H9 (cell line): ENCODE measurements around the gene ZAR1. TPM values are rescaled to one million over a fixed set of nuclear protein-coding genes. Genes with fewer than 3 reads are reported as not detected.
"Not testable (repeated sequence)": the region's sequence is repeated elsewhere in the genome, so short reads cannot be mapped to it uniquely, and the experiment has no call there.

ENCODE experiments used
- DNase-seq: peaks from one replicate; pipeline ENCODE4 v3.0.0-alpha.2; 2017
- H2AFZ ChIP-seq: one replicate; pipeline ENCODE4 v1.6.1; 2013; ENCODE audit warnings: mild to moderate bottlenecking, low read length, control low read depth, moderate library complexity
- H2AK5ac ChIP-seq: 2 replicates; pipeline ENCODE4 v1.6.1; 2013; ENCODE audit warnings: low read length, control low read depth, mixed read lengths; ENCODE audit not compliant: insufficient read length
- H2BK120ac ChIP-seq: one replicate; pipeline ENCODE4 v1.6.1; 2013; ENCODE audit warnings: low read depth, mild to moderate bottlenecking, low read length, control low read depth, inconsistent platforms; ENCODE audit not compliant: poor library complexity, severe bottlenecking
- H2BK12ac ChIP-seq: 2 replicates; pipeline ENCODE4 v1.6.1; 2013; ENCODE audit warnings: low read length, control low read depth, mixed read lengths, low read depth; ENCODE audit not compliant: insufficient read length
- H2BK15ac ChIP-seq: 2 replicates; pipeline ENCODE4 v1.6.1; 2013; ENCODE audit warnings: low read depth, low read length, control low read depth
- H2BK20ac ChIP-seq: one replicate; pipeline ENCODE4 v1.6.1; 2013; ENCODE audit warnings: low read depth, mild to moderate bottlenecking, low read length, control low read depth, inconsistent platforms; ENCODE audit not compliant: poor library complexity, severe bottlenecking
- H2BK5ac ChIP-seq: 2 replicates; pipeline ENCODE4 v1.6.1; 2013; ENCODE audit warnings: low read length, control low read depth, mixed read lengths; ENCODE audit not compliant: insufficient read length
- H3K14ac ChIP-seq: 2 replicates; pipeline ENCODE4 v1.6.1; 2013; ENCODE audit warnings: low read length, control low read depth; ENCODE audit not compliant: insufficient read depth
- H3K18ac ChIP-seq: 2 replicates; pipeline ENCODE4 v1.6.1; 2013; ENCODE audit warnings: low read depth, mild to moderate bottlenecking, mixed read lengths, low read length, control low read depth; ENCODE audit not compliant: insufficient read length
- H3K23ac ChIP-seq: 2 replicates; pipeline ENCODE4 v1.6.1; 2013; ENCODE audit warnings: low read length, control low read depth, mixed read lengths, low read depth; ENCODE audit not compliant: insufficient read length
- H3K23me2 ChIP-seq: 2 replicates; pipeline ENCODE4 v1.6.1; 2013; ENCODE audit warnings: low read depth, mild to moderate bottlenecking, mixed read lengths, low read length, control low read depth; ENCODE audit not compliant: insufficient read length, poor library complexity, severe bottlenecking
- H3K27ac ChIP-seq: 2 replicates; pipeline ENCODE4 v1.5.1; 2013; ENCODE audit warnings: low read length, control low read depth, mixed read lengths, low read depth; ENCODE audit not compliant: insufficient read length
- H3K27me3 ChIP-seq: 2 replicates; pipeline ENCODE4 v1.6.1; 2013; ENCODE audit warnings: low read length, control low read depth, inconsistent platforms; ENCODE audit not compliant: insufficient read depth
- H3K4ac ChIP-seq: 2 replicates; pipeline ENCODE4 v1.6.1; 2013; ENCODE audit warnings: low read depth, mild to moderate bottlenecking, control low read depth, inconsistent platforms, low read length, moderate library complexity
- H3K4me1 ChIP-seq: 2 replicates; pipeline ENCODE4 v1.6.1; 2013; ENCODE audit warnings: low read length, control low read depth, inconsistent platforms; ENCODE audit not compliant: insufficient read depth
- H3K4me2 ChIP-seq: 2 replicates; pipeline ENCODE4 v1.6.1; 2013; ENCODE audit warnings: low read length, control low read depth, mixed read lengths; ENCODE audit not compliant: insufficient read length, insufficient read depth
- H3K56ac ChIP-seq: 2 replicates; pipeline ENCODE4 v1.6.1; 2013; ENCODE audit warnings: low read depth, mild to moderate bottlenecking, mixed read lengths, low read length, control low read depth; ENCODE audit not compliant: insufficient read length
- H3K79me1 ChIP-seq: 2 replicates; pipeline ENCODE4 v1.6.1; 2013; ENCODE audit warnings: low read depth, mild to moderate bottlenecking, moderate library complexity, low read length, control low read depth, inconsistent platforms; ENCODE audit not compliant: insufficient read depth, poor library complexity, severe bottlenecking
- H3K79me2 ChIP-seq: 2 replicates; pipeline ENCODE4 v1.6.1; 2013; ENCODE audit warnings: low read length, control low read depth, inconsistent platforms; ENCODE audit not compliant: insufficient read depth
- H3K9ac ChIP-seq: 2 replicates; pipeline ENCODE4 v1.6.1; 2013; ENCODE audit warnings: low read length, control low read depth, mixed read lengths; ENCODE audit not compliant: insufficient read length; ENCODE audit errors: extremely low read depth
- H3K9me3 ChIP-seq: one replicate; pipeline ENCODE4 v1.6.1; 2013; ENCODE audit warnings: low read depth, low read length, inconsistent platforms; ENCODE audit not compliant: control insufficient read depth
- H3T11ph ChIP-seq: one replicate; pipeline ENCODE4 v1.6.1; 2013; ENCODE audit warnings: mild to moderate bottlenecking, low read length, control low read depth, inconsistent platforms
- H4K20me1 ChIP-seq: one replicate; pipeline ENCODE4 v1.6.1; 2013; ENCODE audit not compliant: control insufficient read depth, insufficient read length, insufficient read depth
- H4K5ac ChIP-seq: 2 replicates; pipeline ENCODE4 v1.6.1; 2013; ENCODE audit warnings: low read depth, mild to moderate bottlenecking, mixed read lengths, low read length, control low read depth; ENCODE audit not compliant: insufficient read length
- H4K8ac ChIP-seq: replicated peaks from 2 replicates; pipeline ENCODE4 v1.6.1; 2013; ENCODE audit warnings: low read length, control low read depth, mixed read lengths, low read depth; ENCODE audit not compliant: insufficient read length
- H4K91ac ChIP-seq: 2 replicates; pipeline ENCODE4 v1.6.1; 2013; ENCODE audit warnings: low read depth, mild to moderate bottlenecking, moderate library complexity, mixed read lengths, low read length, control low read depth; ENCODE audit not compliant: insufficient read length
- H3K27ac Mint-ChIP-seq, 3 experiments: 2 replicates in 2 of 3; 3 replicates in 1 of 3; pipeline ENCODE4 v1.8.0; 2020 to 2021; ENCODE audit warnings: mixed read lengths in 3 of 3, mild to moderate bottlenecking in 1 of 3, moderate library complexity in 1 of 3
- H3K27me3 Mint-ChIP-seq: 2 replicates; pipeline ENCODE4 v1.8.0; 2021; ENCODE audit warnings: low read depth, mild to moderate bottlenecking, moderate library complexity, mixed read lengths
- H3K36me3 Mint-ChIP-seq, 3 experiments: 2 replicates in 2 of 3; 3 replicates in 1 of 3; pipeline ENCODE4 v1.8.0; 2020 to 2021; ENCODE audit warnings: low read depth in 3 of 3, mixed read lengths in 3 of 3; ENCODE audit not compliant: insufficient read depth in 1 of 3
- H3K4me1 Mint-ChIP-seq, 2 experiments: 2 replicates each; pipeline ENCODE4 v1.8.0; 2020; ENCODE audit warnings: mixed read lengths in 2 of 2
- H3K4me3 Mint-ChIP-seq, 2 experiments: 2 replicates in 1 of 2; 3 replicates in 1 of 2; pipeline ENCODE4 v1.8.0; 2020 to 2021; ENCODE audit warnings: mild to moderate bottlenecking in 2 of 2, mixed read lengths in 2 of 2, moderate library complexity in 1 of 2
- H3K9me3 Mint-ChIP-seq, 2 experiments: 2 replicates in 1 of 2; 3 replicates in 1 of 2; pipeline ENCODE4 v1.8.0; 2020; ENCODE audit warnings: mild to moderate bottlenecking in 2 of 2, mixed read lengths in 2 of 2, moderate library complexity in 1 of 2
- WGBS: extraction: QIAGEN DNeasy Blood & Tissue Kit; methylation state at CpG from one replicate; pipeline ENCODE4 v1.1.7; 2013; ENCODE audit warnings: missing lambda C conversion rate, low lambda C conversion rate, mixed read lengths; ENCODE audit not compliant: insufficient read length; ENCODE audit errors: extremely low coverage; 5-methylcytosine and 5-hydroxymethylcytosine counted together
- long read RNA-seq: library from polyadenylated mRNA; unstranded; transcript quantifications from one replicate; pipeline ENCODE4 v2.0.0, GENCODE V29; 2020
- total RNA-seq: library from RNA; stranded (reverse); gene quantifications from 2 replicates; pipeline ENCODE4 v1.2.1, GENCODE V29; 2021
- TF ChIP-seq, protein P1 (sequence below): fragments of 200-600 bp; sonication (generic); conservative IDR thresholded peaks from 3 replicates; pipeline ENCODE4 v1.8.0; 2021; ENCODE audit warnings: antibody characterized with exemption, mild to moderate bottlenecking

ZAR1 gene, protein sequence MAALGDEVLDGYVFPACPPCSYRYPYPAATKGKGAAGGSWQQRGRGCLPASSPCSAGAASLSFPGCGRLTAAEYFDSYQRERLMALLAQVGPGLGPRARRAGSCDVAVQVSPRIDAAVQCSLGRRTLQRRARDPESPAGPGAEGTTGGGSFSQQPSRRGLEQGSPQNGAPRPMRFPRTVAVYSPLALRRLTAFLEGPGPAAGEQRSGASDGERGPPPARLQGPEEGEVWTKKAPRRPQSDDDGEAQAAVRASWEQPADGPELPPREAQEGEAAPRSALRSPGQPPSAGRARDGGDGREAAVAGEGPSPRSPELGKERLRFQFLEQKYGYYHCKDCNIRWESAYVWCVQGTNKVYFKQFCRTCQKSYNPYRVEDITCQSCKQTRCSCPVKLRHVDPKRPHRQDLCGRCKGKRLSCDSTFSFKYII
- 0.61 and 0.88 TPM in 2 replicates for total RNA-seq
- long read RNA-seq: 0 reads

DNA sequence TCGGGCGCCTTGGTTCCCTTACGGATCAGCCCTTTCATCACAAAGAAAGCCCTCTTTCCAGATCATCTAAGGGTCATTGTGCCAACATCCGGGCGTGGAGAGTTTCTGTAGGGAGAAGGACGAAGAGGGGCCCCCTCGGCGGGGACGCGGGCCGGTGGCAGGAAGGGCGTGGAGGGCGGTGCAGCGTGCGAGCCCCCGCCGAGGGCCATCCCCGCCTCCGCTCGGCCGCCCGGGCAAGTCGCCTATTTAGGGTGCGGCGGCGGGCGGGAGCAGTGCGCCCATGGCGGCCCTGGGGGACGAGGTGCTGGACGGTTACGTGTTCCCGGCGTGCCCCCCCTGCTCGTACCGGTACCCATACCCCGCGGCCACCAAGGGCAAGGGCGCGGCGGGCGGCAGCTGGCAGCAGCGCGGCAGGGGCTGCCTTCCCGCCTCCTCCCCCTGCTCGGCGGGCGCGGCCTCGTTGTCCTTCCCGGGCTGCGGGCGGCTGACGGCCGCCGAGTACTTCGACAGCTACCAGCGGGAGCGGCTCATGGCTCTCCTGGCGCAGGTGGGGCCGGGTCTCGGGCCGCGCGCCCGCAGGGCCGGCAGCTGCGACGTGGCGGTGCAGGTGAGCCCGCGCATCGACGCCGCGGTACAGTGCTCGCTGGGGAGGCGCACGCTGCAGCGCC is at the start of gene ZAR1:
TSS of gene ZAR1 (plus strand) at position 241 of the 668 bp plus-strand sequence. CDS start at position 281, 40 bp downstream.
- peaks cover 11% of the 10 kb centered on the region; the same call in 1 of the 2 replicates for H3K27me3 ChIP-seq
- no peaks in the 10 kb centered on the region for H3K79me2 ChIP-seq
- no peak within 1 kb of the TSS for H3K27ac ChIP-seq
- H4K91ac ChIP-seq: no peak within 1 kb of the TSS
- H3K23me2 ChIP-seq: peaks cover 5% of the 10 kb centered on the region
- H3T11ph ChIP-seq: no peak within 1 kb of the TSS
- H2AK5ac ChIP-seq: no peak within 1 kb of the TSS
- H3K4ac ChIP-seq: no peak within 1 kb of the TSS
- Mint-ChIP-seq H3K4me1 (peaks cover 5 to 9% of the 10 kb centered on the region in 2 experiments), H3K9me3 (no peaks in the 10 kb centered on the region), H3K36me3 (no peaks in the 10 kb centered on the region), H3K4me3 (peak within 1 kb of the TSS; percentile 57 to 83), H3K27ac (no peak within 1 kb of the TSS), H3K27me3 (peaks cover 68% of the 10 kb centered on the region)
- WGBS: no CpG with 5 or more reads among the region's 80 CpGs
- H3K18ac ChIP-seq: no peak within 1 kb of the TSS
- H4K8ac ChIP-seq: no peak within 1 kb of the TSS
- H2BK12ac ChIP-seq: no peak within 1 kb of the TSS
- H4K20me1 ChIP-seq: no peaks in the 10 kb centered on the region
- H3K23ac ChIP-seq: no peak within 1 kb of the TSS
- no peak within 1 kb of the TSS for H2AFZ ChIP-seq
- no peak within 1 kb of the TSS; the same call in 1 of the 2 replicates for H2BK15ac ChIP-seq
- peak; percentile 49 for DNase-seq
- TF ChIP-seq, protein P1, sequence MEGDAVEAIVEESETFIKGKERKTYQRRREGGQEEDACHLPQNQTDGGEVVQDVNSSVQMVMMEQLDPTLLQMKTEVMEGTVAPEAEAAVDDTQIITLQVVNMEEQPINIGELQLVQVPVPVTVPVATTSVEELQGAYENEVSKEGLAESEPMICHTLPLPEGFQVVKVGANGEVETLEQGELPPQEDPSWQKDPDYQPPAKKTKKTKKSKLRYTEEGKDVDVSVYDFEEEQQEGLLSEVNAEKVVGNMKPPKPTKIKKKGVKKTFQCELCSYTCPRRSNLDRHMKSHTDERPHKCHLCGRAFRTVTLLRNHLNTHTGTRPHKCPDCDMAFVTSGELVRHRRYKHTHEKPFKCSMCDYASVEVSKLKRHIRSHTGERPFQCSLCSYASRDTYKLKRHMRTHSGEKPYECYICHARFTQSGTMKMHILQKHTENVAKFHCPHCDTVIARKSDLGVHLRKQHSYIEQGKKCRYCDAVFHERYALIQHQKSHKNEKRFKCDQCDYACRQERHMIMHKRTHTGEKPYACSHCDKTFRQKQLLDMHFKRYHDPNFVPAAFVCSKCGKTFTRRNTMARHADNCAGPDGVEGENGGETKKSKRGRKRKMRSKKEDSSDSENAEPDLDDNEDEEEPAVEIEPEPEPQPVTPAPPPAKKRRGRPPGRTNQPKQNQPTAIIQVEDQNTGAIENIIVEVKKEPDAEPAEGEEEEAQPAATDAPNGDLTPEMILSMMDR: no peak
- no peak within 1 kb of the TSS for H2BK5ac ChIP-seq
- H4K5ac ChIP-seq: no peak within 1 kb of the TSS
- H2BK120ac ChIP-seq: no peak within 1 kb of the TSS
- peak within 1 kb of the TSS; percentile 60 for H3K4me2 ChIP-seq
- no peaks in the 10 kb centered on the region for H3K79me1 ChIP-seq
- no peak within 1 kb of the TSS for H3K56ac ChIP-seq
- H2BK20ac ChIP-seq: no peak within 1 kb of the TSS
- H3K14ac ChIP-seq: no peak within 1 kb of the TSS
- H3K9me3 ChIP-seq: no peaks in the 10 kb centered on the region
- no peaks in the 10 kb centered on the region for H3K4me1 ChIP-seq
- no peak within 1 kb of the TSS for H3K9ac ChIP-seq

DNA sequence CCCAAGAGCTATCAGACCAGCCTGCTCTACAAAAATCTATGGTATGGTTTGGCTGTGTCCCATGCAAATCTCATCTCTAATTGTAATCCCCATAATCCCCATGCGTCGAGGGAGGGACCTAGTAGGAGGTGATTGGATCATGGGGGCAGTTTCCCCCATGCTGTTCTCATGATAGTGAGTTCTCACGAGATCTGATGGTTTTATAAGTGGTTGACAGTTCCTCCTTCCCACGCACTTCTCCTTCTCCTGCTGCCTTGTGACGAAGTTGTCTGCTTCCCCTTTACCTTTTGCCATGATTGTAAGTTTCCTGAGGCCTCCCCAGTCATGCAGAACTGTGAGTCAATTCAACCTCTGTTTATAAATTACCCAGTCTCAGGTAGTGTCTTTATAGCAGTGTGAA is 49.1 kb upstream of the ZAR1 start:
- not testable (repeated sequence) for H3K18ac ChIP-seq, H3K79me1 ChIP-seq, H3K79me2 ChIP-seq, H3K4me2 ChIP-seq, H2AFZ ChIP-seq, H3K23ac ChIP-seq, H3K9ac ChIP-seq, H3K56ac ChIP-seq, H3K27ac Mint-ChIP-seq, H2BK20ac ChIP-seq, H4K8ac ChIP-seq, H3K4me1 Mint-ChIP-seq, H4K91ac ChIP-seq, H3K4me3 Mint-ChIP-seq, H3K27ac ChIP-seq, H3K14ac ChIP-seq, H3T11ph ChIP-seq, H3K9me3 Mint-ChIP-seq, H4K5ac ChIP-seq, H2BK15ac ChIP-seq, H3K4ac ChIP-seq, DNase-seq, H3K9me3 ChIP-seq, H2BK120ac ChIP-seq, H2AK5ac ChIP-seq, H3K27me3 ChIP-seq, H3K4me1 ChIP-seq, H4K20me1 ChIP-seq, H3K27me3 Mint-ChIP-seq, H2BK5ac ChIP-seq, H3K36me3 Mint-ChIP-seq, H2BK12ac ChIP-seq, H3K23me2 ChIP-seq
- no CpG with 5 or more reads among the region's 5 CpGs for WGBS
